ENCODE measurements around the gene TBC1D22B. TPM values are rescaled to one million over a fixed set of nuclear protein-coding genes. Genes with fewer than 3 reads are reported as not detected.

Gene TBC1D22B
- total and polyA plus RNA-seq, 2 of the 13 experiments (the other 11 are each of a cell fraction or from before 2014, with no cell fraction given), result 9.7 to 12.9 TPM

DNA sequence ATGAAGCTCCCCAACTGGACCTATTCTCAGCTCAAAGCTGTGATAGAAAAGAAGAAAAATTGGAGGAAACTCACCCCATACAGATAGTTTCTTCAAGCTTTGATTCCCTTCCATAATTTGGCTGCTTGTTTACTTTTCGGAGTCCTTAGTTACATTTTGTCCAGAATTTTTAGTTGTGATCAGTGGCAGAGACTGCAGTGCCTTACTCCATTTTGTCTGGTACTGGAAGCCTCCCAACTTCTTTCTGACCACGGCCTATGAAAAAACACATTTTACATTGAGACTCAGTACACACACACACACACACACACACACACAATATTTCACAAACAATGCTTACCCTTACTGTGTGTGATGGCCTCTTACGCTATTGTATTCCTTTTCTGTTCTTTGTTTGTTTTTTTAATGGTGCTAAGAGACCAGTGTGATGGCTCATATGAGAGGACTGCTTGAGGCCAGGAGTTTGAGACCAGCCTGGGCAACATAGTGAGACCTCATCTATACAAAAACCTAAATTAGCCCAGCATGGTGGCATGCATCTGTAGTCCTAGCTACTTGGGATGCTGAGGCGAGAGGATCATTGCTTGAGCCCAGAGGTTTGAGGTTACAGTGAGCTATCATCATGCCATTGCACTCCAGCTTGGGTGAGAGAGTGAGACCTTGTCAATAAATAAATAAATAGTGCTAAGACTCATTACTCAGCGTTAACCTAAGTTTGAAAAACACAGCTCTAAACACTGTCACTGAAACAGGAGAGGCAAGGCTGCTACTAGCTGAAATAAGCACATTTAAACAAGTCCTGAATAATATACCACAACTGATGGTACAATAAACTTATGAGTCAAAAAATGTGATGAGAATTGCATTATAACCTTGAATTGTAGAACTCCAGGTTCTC lies 82.4 kb downstream of the TBC1D22B start (continued):
- TF ChIP-seq NFAT5 (CRISPR knock-in tag; IDR thresholded peaks at IDR 0.05), result no peak
- no peak for TF ChIP-seq IRX3 (CRISPR knock-in tag; IDR thresholded peaks at IDR 0.05; ENCODE audit: borderline replicate concordance, low read depth)
- no peak for TF ChIP-seq ZMAT3 (CRISPR knock-in tag; conservative IDR thresholded peaks at IDR 0.05)
- no peak for TF ChIP-seq HOXA5 (CRISPR knock-in tag; IDR thresholded peaks at IDR 0.05)
- TF ChIP-seq CHD2 (IDR thresholded peaks at IDR 0.05; ENCODE audit: low read depth, low read length), result no peak
- no peak for TF ChIP-seq ATF1 (CRISPR knock-in tag; IDR thresholded peaks at IDR 0.05)

DNA sequence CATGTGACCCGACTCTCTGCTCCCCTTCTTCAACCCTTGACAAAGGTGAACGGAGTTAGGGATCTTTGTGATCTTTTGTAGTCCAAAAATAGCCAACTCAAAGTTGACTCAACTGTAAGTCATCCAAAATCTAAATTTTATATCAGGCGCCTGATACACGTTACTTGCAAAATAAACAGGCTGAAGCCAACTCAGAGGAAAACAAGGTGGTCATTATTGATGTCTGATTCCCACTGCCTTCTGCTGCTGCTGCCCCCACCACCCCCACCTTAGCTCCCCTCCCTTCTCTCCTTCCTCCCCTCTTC lies 83.0 kb downstream of the TBC1D22B start:
- in situ Hi-C loops (cut with HindIII; ENCODE audit: extremely low pct_ligation_motif_present, low pct_unique_long_range_greater_than_20kb) (no loop called here), intact Hi-C loops (cut with micrococcal nuclease; ENCODE audit: unreplicated experiment) (no loop called here)
- Histone ChIP-seq H3K9me3 (ENCODE audit: low read length) (no peaks in the 10 kb centered on the region), H3K4me1 (ENCODE audit: insufficient read depth, low read length) (peaks cover 18% of the 10 kb centered on the region), H3K9ac (ENCODE audit: insufficient read depth, low read depth, low read length) (no peak overlapping the region), H3K27ac (ENCODE audit: extremely low read length, insufficient read depth, low read length) (no peak overlapping the region), H3K4me2 (ENCODE audit: low read depth, low read length) (no peak overlapping the region), H2AFZ (ENCODE audit: low read length) (no peak overlapping the region), H3K36me3 (replicated peaks in 1 of 2; ENCODE audit: control insufficient read depth in 1 of 2, insufficient read depth in 2 of 2, low read length in 2 of 2) (no peaks in the 10 kb centered on the region), H3K4me3 (replicated peaks in 1 of 3; ENCODE audit: insufficient read depth in 1 of 3, low read depth in 2 of 3, low read length in 3 of 3) (no peak overlapping the region), H3K27me3 (ENCODE audit: control insufficient read depth in 1 of 2, insufficient read depth in 2 of 2, low read length in 2 of 2) (no peaks in the 10 kb centered on the region), H4K20me1 (ENCODE audit: insufficient read depth, low read length) (no peaks in the 10 kb centered on the region), H3K79me2 (ENCODE audit: insufficient read depth, low read length) (no peaks in the 10 kb centered on the region)
- BruUV-seq (replicated peaks), result no TSS peak
- POLR2A ChIA-PET, result no interaction called here
- DNase-seq (ENCODE audit: low spot score) (no peak), ATAC-seq (no peak), FAIRE-seq (no peak)
- 89% methylated on average over 4 of the region's 4 CpGs for WGBS (ENCODE audit: low lambda C conversion rate)
- CTCF ChIA-PET (ENCODE audit: low intra/inter-chr PET ratio, low total read pairs), result no interaction called here
- TF ChIP-seq ADNP (CRISPR knock-in tag; IDR thresholded peaks at IDR 0.05) (no peak), ZNF605 (CRISPR knock-in tag; IDR thresholded peaks at IDR 0.05) (no peak), SOX5 (CRISPR knock-in tag; IDR thresholded peaks at IDR 0.05; ENCODE audit: borderline replicate concordance) (no peak), NFE2L1 (CRISPR knock-in tag; IDR thresholded peaks at IDR 0.05; ENCODE audit: borderline replicate concordance) (no peak), PLSCR1 (CRISPR knock-in tag; IDR thresholded peaks at IDR 0.05; ENCODE audit: borderline replicate concordance) (no peak), ZNF781 (CRISPR knock-in tag; IDR thresholded peaks at IDR 0.05; ENCODE audit: borderline replicate concordance, not compliant biosample characterization) (no peak), SMARCC2 (IDR thresholded peaks at IDR 0.05) (no peak), ZNF678 (CRISPR knock-in tag; IDR thresholded peaks at IDR 0.05) (no peak), BHLHE40 (IDR thresholded peaks at IDR 0.05; ENCODE audit: low read length) (no peak), GATAD1 (CRISPR knock-in tag; IDR thresholded peaks at IDR 0.05) (no peak)

All from HepG2 (cell line).